DND-41 (cell line): ENCODE results near the gene MED25.

ENCODE experiments used
- CTCF ChIP-seq: IDR thresholded peaks from 2 replicates; pipeline ENCODE4 v1.5.1; 2012; ENCODE audit warnings: borderline replicate concordance, low read length, moderate library complexity, mild to moderate bottlenecking; ENCODE audit not compliant: poor library complexity, severe bottlenecking; ENCODE audit errors: extremely low read depth
- EZH2 ChIP-seq: IDR thresholded peaks from 3 replicates; pipeline ENCODE4 v1.6.1; 2012; ENCODE audit warnings: borderline replicate concordance, low read depth, mild to moderate bottlenecking, moderate library complexity, low read length, inconsistent platforms; ENCODE audit not compliant: severe bottlenecking

DNA sequence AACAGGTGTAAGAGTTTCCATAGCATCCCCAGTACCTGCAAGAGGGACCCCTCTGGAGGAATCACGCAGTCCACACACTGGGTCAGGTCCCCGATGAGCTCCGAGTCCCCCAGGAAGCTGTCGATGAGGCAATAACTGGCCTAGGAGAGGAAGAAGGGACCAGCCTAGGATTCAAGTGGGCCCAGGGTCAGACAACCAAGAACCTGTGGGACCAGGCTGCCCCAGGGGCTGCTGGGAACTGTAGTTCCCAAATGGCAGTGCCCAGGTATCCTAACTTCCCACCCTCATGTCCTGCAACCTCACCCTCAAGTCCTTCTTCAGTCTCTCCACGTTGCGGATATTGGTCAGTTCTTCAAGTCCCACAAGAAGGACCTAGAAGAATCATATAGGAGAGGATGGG, 6.8 kb upstream of the MED25 start:
- TF ChIP-seq CTCF (no peak), EZH2 (no peak)
